Heart left ventricle (tissue), 13 donors: ENCODE measurements around the gene PTPN13.

Experiments used
- CTCF ChIP-seq, 12 donors: fragments of 200-600 bp; sonication (generic) in 4 of 12; IDR thresholded peaks; one replicate each; pipeline versions ENCODE4 v1.5.0 to v1.8.0; 2018 to 2022; ENCODE audit warnings: antibody characterized with exemption in 12 of 12, mild to moderate bottlenecking in 5 of 12
- POLR2A ChIP-seq, 2 donors: fragments of 450-650 bp; IDR thresholded peaks; one replicate each; pipeline ENCODE4 v1.6.1; 2017; ENCODE audit warnings: antibody characterized with exemption in 2 of 2, mild to moderate bottlenecking in 2 of 2, moderate library complexity in 2 of 2
- donor health status: ischemic (EF 13 %, LVEDD 7.1; RV severe dilation, severe dysfunction).
- donor health status: DM: no; HTN: yes; CAD: no.
- donor health status: DM: no; HTN: no; CAD: no.
- donor health status: ischemic (EF 25% LVEDD 6.9; RV normal size, moderate dysfunction).
- donor health status: ischemic (EF 25% LVEDD 5.7; RV mildly dilated, moderate dysfunction).
- donor health status: ischemic (EF 35%, LVEDD 5.7; RV mildly dilated, moderate dysfunction).
- donor health status: nonischemic (EF 11% LVEDD 7.7; RV severe dilation, severe dysfunction).
- donor health status: DM: yes; HTN: yes; CAD: no.
- donor health status: PGD.
- donor health status: ischemic (EF 29% LVEDD 5.4; RV normal size, mild dysfunction).
- donor health status: nonischemic (EF 23%, LVEDD 6.1; RV moderate dilation, normal function).

DNA sequence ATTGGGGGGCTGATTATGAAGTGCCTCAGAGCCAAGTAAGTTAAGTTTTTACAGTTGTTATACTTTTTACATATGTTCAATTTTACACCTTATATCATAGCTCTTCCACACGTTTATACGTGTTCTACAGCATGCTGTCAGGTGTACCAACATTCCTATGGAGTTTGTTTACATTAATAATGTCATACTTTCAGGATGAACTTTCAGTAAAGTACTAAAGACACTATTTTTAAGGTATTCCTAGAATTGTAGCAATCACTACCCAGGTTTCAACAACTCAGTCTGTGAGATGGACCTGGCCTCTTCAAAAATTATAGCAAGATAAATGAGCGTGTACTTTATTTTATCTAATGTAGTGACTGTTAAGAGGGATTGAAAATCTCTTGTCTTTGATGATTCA, 92.6 kb downstream of the PTPN13 start:
- no peak for TF ChIP-seq CTCF (IDR thresholded peaks at IDR 0.05)
- no peak for TF ChIP-seq POLR2A (IDR thresholded peaks at IDR 0.05)
